CD4-positive, alpha-beta T cell treated with Interleukin-6 at 100 ng/mL for 8 hours (primary cell): ENCODE measurements around the gene GEN1.

Experiments
- DNase-seq: peaks from one replicate; pipeline ENCODE4 v3.0.0-alpha.2; 2020; ENCODE audit warnings: mixed read lengths, low spot score

GEN1 gene

GRCh38 chr2:17753803-17754663 is at the start of gene GEN1, which contains the start of gene SMC6:
Gene GEN1 (plus strand): TSS chr2:17754138. CDS start chr2:17759944, 5,806 bp downstream.
Gene SMC6 (minus strand): TSS chr2:17753810. CDS start chr2:17745946, 7,864 bp downstream.
- DNase-seq: peak; percentile 87

- no peak for DNase-seq
Measured at GRCh38 chr2:17706845-17707244, 47.1 kb upstream of the GEN1 start.

GRCh38 chr2:17708501-17708900 is 45.4 kb upstream of the GEN1 start:
- DNase-seq: no peak

- no peak for DNase-seq
Measured at GRCh38 chr2:17709897-17710296, 44.0 kb upstream of the GEN1 start.

- no peak for DNase-seq
Measured at GRCh38 chr2:17710547-17711248, 43.2 kb upstream of the GEN1 start.

- no peak for DNase-seq
Measured at GRCh38 chr2:17713291-17713690, 40.6 kb upstream of the GEN1 start.

GRCh38 chr2:17717666-17718065 is 36.3 kb upstream of the GEN1 start:
- no peak for DNase-seq

GRCh38 chr2:17718689-17719088 is 35.2 kb upstream of the GEN1 start:
- DNase-seq: no peak

- no peak for DNase-seq
Measured at GRCh38 chr2:17719562-17720371, 34.2 kb upstream of the GEN1 start.

GRCh38 chr2:17728210-17728609 is 25.7 kb upstream of the GEN1 start:
- DNase-seq: no peak

GRCh38 chr2:17729880-17730279 is 24.1 kb upstream of the GEN1 start:
- DNase-seq: no peak

GRCh38 chr2:17733599-17733998 is 20.3 kb upstream of the GEN1 start:
- no peak for DNase-seq

GRCh38 chr2:17735864-17736263 is 18.1 kb upstream of the GEN1 start:
- no peak for DNase-seq

- DNase-seq: no peak
Measured at GRCh38 chr2:17736989-17737388, 16.9 kb upstream of the GEN1 start.

GRCh38 chr2:17740203-17740602 is 13.7 kb upstream of the GEN1 start:
- DNase-seq: no peak

- DNase-seq: no peak
Measured at GRCh38 chr2:17747684-17748452, 6.1 kb upstream of the GEN1 start.

- no peak for DNase-seq
Measured at GRCh38 chr2:17748745-17749144, 5.2 kb upstream of the GEN1 start.

GRCh38 chr2:17749753-17750438 is 4.0 kb upstream of the GEN1 start:
- no peak for DNase-seq

GRCh38 chr2:17752246-17752645 is 1.7 kb upstream of the GEN1 start:
- DNase-seq: no peak

GRCh38 chr2:17752892-17753802 is 791 bp upstream of the GEN1 start:
- DNase-seq: peak; percentile 6
